NCI-H187 (cell line): ENCODE results near the gene NTHL1.
"Not testable (repeated sequence)": the region's sequence is repeated elsewhere in the genome, so short reads cannot be mapped to it uniquely, and the experiment has no call there.

Experiments
- DNase-seq, 2 experiments: peaks; one replicate each; lab custom pipeline; 2025; lab: John Stamatoyannopoulos, UW

NTHL1 gene

GRCh38 chr16:2028146-2028545 is 19.5 kb downstream of the NTHL1 start:
- DNase-seq = no peak

GRCh38 chr16:2027024-2028010 is 20.3 kb downstream of the NTHL1 start:
- DNase-seq = no peak

GRCh38 chr16:2026461-2027023 is 21.1 kb downstream of the NTHL1 start, which contains the start of gene NHERF2:
Gene NHERF2, plus strand, starts transcription at chr16:2026902. Its CDS starts 104 bp downstream, at chr16:2027006.
- DNase-seq = peak in 1 of 2 experiments; percentile 53

- DNase-seq = no peak
These were observed 21.7 kb downstream of the NTHL1 start for GRCh38 chr16:2025878-2026460.

- no peak for DNase-seq
These were observed 22.4 kb downstream of the NTHL1 start for GRCh38 chr16:2025251-2025650.

- no peak for DNase-seq
These were observed 23.6 kb downstream of the NTHL1 start for GRCh38 chr16:2024032-2024420.

- peak; percentile 94 to 98 for DNase-seq
These were observed 24.3 kb downstream of the NTHL1 start for GRCh38 chr16:2023092-2024031.

GRCh38 chr16:2022723-2023091 is 24.9 kb downstream of the NTHL1 start:
- no peak for DNase-seq

GRCh38 chr16:2019921-2020831 is 27.5 kb downstream of the NTHL1 start:
- no peak for DNase-seq

- DNase-seq = no peak
These were observed 28.1 kb downstream of the NTHL1 start, which contains the start of gene NPW for GRCh38 chr16:2019518-2019920. Gene NPW, plus strand, starts transcription at chr16:2019785.

GRCh38 chr16:2016407-2016922 is 31.2 kb downstream of the NTHL1 start:
- no peak for DNase-seq

- DNase-seq = no peak
These were observed 31.8 kb downstream of the NTHL1 start for GRCh38 chr16:2015947-2016208.

GRCh38 chr16:2015117-2015946 is 32.3 kb downstream of the NTHL1 start:
- DNase-seq = no peak

- no peak for DNase-seq
These were observed 34.1 kb downstream of the NTHL1 start for GRCh38 chr16:2013527-2013926.

GRCh38 chr16:2011726-2012125 is 35.9 kb downstream of the NTHL1 start:
- not testable (repeated sequence) for DNase-seq

- DNase-seq = peak; percentile 74 to 87
These were observed 37.7 kb downstream of the NTHL1 start, which contains the start of gene ZNF598 for GRCh38 chr16:2009791-2010510. Gene ZNF598, minus strand, starts transcription at chr16:2009821.

GRCh38 chr16:2009164-2009711 is 38.4 kb downstream of the NTHL1 start:
- DNase-seq = no peak

GRCh38 chr16:2008631-2009163 is 38.9 kb downstream of the NTHL1 start:
- no peak for DNase-seq
